Neural cell (in vitro differentiated cells): ENCODE data around the gene ABCC11. TPM values are rescaled to one million over a fixed set of nuclear protein-coding genes. Genes with fewer than 3 reads are reported as not detected.

ENCODE experiments used
- H2AFZ ChIP-seq: fragments of 200-600, 300-800 bp; sonication (generic), shearing (Covaris generic); 2 replicates; pipeline ENCODE4 v1.6.0; 2014; ENCODE audit warnings: low read depth, mild to moderate bottlenecking, antibody characterized with exemption, low read length, moderate library complexity
- H3F3A ChIP-seq: fragments of 200-600 bp; shearing (Covaris generic); 2 replicates; pipeline ENCODE4 v1.6.1; 2016; ENCODE audit warnings: mild to moderate bottlenecking, moderate library complexity, mixed read lengths, antibody characterized with exemption, low read length; ENCODE audit not compliant: insufficient read depth, poor library complexity, severe bottlenecking
- H3K27ac ChIP-seq: fragments of 200-600, 300-800 bp; sonication (generic), shearing (Covaris generic); 2 replicates; pipeline ENCODE4 v1.5.1; 2014; ENCODE audit warnings: mild to moderate bottlenecking, low read length, moderate library complexity
- H3K27me3 ChIP-seq: fragments of 300-800, 200-600 bp; sonication (generic), shearing (Covaris generic); 2 replicates; pipeline ENCODE4 v1.6.0; 2014; ENCODE audit warnings: mild to moderate bottlenecking, low read depth, low read length, moderate library complexity; ENCODE audit not compliant: insufficient read depth
- H3K36me3 ChIP-seq: fragments of 300-800, 200-600 bp; sonication (generic), shearing (Covaris generic); 2 replicates; pipeline ENCODE4 v1.5.1; 2014; ENCODE audit warnings: mild to moderate bottlenecking, antibody characterized with exemption, low read length, moderate library complexity; ENCODE audit not compliant: insufficient read depth
- H3K4me2 ChIP-seq: fragments of 300-800, 200-600 bp; sonication (generic), shearing (Covaris generic); 2 replicates; pipeline ENCODE4 v1.6.0; 2014; ENCODE audit warnings: mild to moderate bottlenecking, low read length
- H3K4me3 ChIP-seq: fragments of 300-800, 200-600 bp; sonication (generic), shearing (Covaris generic); 2 replicates; pipeline ENCODE4 v1.5.1; 2014; ENCODE audit warnings: mild to moderate bottlenecking, low read length, moderate library complexity
- H3K79me2 ChIP-seq: fragments of 200-600 bp; shearing (Covaris generic); replicated peaks from 2 replicates; pipeline ENCODE4 v1.6.0; 2014; ENCODE audit warnings: mild to moderate bottlenecking, low read length, moderate library complexity; ENCODE audit not compliant: insufficient read depth
- H3K9ac ChIP-seq: fragments of 300-800, 200-600 bp; sonication (generic), shearing (Covaris generic); 2 replicates; pipeline ENCODE4 v1.6.1; 2016; ENCODE audit warnings: mild to moderate bottlenecking, low read length, mixed read lengths
- H3K9me2 ChIP-seq: fragments of 200-600 bp; shearing (Covaris generic); 2 replicates; pipeline ENCODE4 v1.6.1; 2016; ENCODE audit warnings: mild to moderate bottlenecking, low read length, mixed read lengths; ENCODE audit not compliant: insufficient read depth
- H3K9me3 ChIP-seq: fragments of 200-600, 300-800 bp; sonication (generic), shearing (Covaris generic); 2 replicates; pipeline ENCODE4 v1.6.1; 2016; ENCODE audit warnings: mild to moderate bottlenecking, mixed run types, low read length, moderate library complexity, mixed read lengths
- H4K20me1 ChIP-seq: fragments of 200-600 bp; shearing (Covaris generic); 2 replicates; pipeline ENCODE4 v1.6.1; 2016; ENCODE audit warnings: mild to moderate bottlenecking, mixed run types; ENCODE audit not compliant: insufficient read depth
- EP300 ChIP-seq: fragments of 450-650 bp; conservative IDR thresholded peaks from 2 replicates; pipeline ENCODE4 v1.6.1; 2014; ENCODE audit warnings: antibody characterized with exemption, mild to moderate bottlenecking, moderate library complexity; ENCODE audit not compliant: poor library complexity, severe bottlenecking
- EZH2 ChIP-seq: fragments of 200-600, 300-800 bp; shearing (Covaris generic), sonication (generic); IDR thresholded peaks from 2 replicates; pipeline ENCODE4 v1.6.1; 2014; ENCODE audit warnings: antibody characterized with exemption, low read length, borderline replicate concordance, mild to moderate bottlenecking; ENCODE audit not compliant: insufficient read depth, poor library complexity, severe bottlenecking
- MXI1 ChIP-seq: fragments of 450-650 bp; conservative IDR thresholded peaks from 2 replicates; pipeline ENCODE4 v1.6.1; 2014; ENCODE audit warnings: antibody characterized with exemption, mild to moderate bottlenecking; ENCODE audit not compliant: poor library complexity, severe bottlenecking
- POLR2AphosphoS5 ChIP-seq: IDR thresholded peaks from 2 replicates; pipeline ENCODE4 v1.6.1; 2012
- RAD21 ChIP-seq: fragments of 450-650 bp; conservative IDR thresholded peaks from 2 replicates; pipeline ENCODE4 v1.6.1; 2014; ENCODE audit warnings: antibody characterized with exemption, mild to moderate bottlenecking, moderate library complexity
- SMC3 ChIP-seq: fragments of 450-650 bp; conservative IDR thresholded peaks from 2 replicates; pipeline ENCODE4 v1.6.1; 2014; ENCODE audit warnings: antibody characterized with exemption, mild to moderate bottlenecking, moderate library complexity; ENCODE audit not compliant: poor library complexity
- TAF1 ChIP-seq: IDR thresholded peaks from 2 replicates; pipeline ENCODE4 v1.6.1; 2012; ENCODE audit warnings: low read depth
- polyA plus RNA-seq: library from polyadenylated mRNA; depleted of rRNA; stranded (reverse); fragments of >200 nt; gene quantifications from 2 replicates; pipeline ENCODE4 v1.2.3, GENCODE V29; 2014
- TF ChIP-seq, protein P1 (sequence below): fragments of 450-650 bp; IDR thresholded peaks from 2 replicates; pipeline ENCODE4 v1.5.1; 2014; ENCODE audit warnings: antibody characterized with exemption, mild to moderate bottlenecking, moderate library complexity; ENCODE audit not compliant: poor library complexity, severe bottlenecking
- TF ChIP-seq, protein P2 (sequence below): IDR thresholded peaks from 2 replicates; pipeline ENCODE4 v1.6.1; 2012; ENCODE audit warnings: borderline replicate concordance

ABCC11 gene
- polyA plus RNA-seq, 1 donor from 2014 or later, result 0.14 TPM

DNA sequence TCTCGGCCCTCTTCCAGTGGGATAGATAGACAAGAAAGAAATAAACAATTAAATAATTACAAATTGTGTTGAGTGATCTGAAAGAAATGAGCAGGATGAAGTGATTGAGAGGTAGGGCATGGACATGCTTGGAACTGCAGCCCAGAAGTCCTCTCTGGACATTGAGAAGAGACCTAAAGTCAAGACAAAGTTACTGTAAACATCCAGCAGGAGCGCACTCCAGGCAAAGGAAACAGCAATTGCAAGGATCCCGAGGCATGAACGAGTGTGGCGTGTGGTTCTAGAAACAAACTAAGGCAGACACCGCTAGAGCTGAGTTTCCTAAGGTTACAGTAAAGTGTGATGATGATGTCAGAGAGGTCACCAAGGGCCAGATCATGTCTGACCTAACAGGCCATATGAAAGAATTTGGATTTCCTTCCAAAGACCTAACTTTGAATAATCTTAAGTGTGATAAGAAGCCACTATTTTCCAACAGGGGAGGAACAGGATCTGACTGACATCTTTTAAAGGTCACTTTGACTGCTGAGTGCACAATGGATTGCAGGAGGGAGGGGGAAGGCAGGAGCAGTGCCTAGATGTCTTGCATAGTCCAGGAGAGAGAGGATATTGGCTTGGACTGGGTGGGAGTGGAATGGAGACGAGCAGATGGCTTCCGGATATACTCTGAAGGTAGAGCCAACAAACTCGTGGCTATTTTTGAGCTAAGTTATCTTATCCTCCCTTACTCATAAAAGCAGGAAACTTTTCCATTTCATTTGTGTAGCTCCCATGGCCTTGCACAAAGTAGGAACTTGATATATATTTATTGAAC is 110.6 kb downstream of the ABCC11 start:
- Histone ChIP-seq H3K27me3 (no peaks in the 10 kb centered on the region), H3K4me2 (no peak overlapping the region), H3K4me3 (no peak overlapping the region), H3K79me2 (no peaks in the 10 kb centered on the region), H3K9me3 (no peaks in the 10 kb centered on the region), H3F3A (no peaks in the 10 kb centered on the region), H4K20me1 (no peaks in the 10 kb centered on the region), H3K9me2 (no peaks in the 10 kb centered on the region), H2AFZ (no peak overlapping the region), H3K36me3 (no peaks in the 10 kb centered on the region), H3K9ac (no peak overlapping the region), H3K27ac (no peak overlapping the region)
- TF ChIP-seq, protein P1, sequence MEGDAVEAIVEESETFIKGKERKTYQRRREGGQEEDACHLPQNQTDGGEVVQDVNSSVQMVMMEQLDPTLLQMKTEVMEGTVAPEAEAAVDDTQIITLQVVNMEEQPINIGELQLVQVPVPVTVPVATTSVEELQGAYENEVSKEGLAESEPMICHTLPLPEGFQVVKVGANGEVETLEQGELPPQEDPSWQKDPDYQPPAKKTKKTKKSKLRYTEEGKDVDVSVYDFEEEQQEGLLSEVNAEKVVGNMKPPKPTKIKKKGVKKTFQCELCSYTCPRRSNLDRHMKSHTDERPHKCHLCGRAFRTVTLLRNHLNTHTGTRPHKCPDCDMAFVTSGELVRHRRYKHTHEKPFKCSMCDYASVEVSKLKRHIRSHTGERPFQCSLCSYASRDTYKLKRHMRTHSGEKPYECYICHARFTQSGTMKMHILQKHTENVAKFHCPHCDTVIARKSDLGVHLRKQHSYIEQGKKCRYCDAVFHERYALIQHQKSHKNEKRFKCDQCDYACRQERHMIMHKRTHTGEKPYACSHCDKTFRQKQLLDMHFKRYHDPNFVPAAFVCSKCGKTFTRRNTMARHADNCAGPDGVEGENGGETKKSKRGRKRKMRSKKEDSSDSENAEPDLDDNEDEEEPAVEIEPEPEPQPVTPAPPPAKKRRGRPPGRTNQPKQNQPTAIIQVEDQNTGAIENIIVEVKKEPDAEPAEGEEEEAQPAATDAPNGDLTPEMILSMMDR, result no peak
- no peak for TF ChIP-seq EP300
- TF ChIP-seq, protein P2, sequence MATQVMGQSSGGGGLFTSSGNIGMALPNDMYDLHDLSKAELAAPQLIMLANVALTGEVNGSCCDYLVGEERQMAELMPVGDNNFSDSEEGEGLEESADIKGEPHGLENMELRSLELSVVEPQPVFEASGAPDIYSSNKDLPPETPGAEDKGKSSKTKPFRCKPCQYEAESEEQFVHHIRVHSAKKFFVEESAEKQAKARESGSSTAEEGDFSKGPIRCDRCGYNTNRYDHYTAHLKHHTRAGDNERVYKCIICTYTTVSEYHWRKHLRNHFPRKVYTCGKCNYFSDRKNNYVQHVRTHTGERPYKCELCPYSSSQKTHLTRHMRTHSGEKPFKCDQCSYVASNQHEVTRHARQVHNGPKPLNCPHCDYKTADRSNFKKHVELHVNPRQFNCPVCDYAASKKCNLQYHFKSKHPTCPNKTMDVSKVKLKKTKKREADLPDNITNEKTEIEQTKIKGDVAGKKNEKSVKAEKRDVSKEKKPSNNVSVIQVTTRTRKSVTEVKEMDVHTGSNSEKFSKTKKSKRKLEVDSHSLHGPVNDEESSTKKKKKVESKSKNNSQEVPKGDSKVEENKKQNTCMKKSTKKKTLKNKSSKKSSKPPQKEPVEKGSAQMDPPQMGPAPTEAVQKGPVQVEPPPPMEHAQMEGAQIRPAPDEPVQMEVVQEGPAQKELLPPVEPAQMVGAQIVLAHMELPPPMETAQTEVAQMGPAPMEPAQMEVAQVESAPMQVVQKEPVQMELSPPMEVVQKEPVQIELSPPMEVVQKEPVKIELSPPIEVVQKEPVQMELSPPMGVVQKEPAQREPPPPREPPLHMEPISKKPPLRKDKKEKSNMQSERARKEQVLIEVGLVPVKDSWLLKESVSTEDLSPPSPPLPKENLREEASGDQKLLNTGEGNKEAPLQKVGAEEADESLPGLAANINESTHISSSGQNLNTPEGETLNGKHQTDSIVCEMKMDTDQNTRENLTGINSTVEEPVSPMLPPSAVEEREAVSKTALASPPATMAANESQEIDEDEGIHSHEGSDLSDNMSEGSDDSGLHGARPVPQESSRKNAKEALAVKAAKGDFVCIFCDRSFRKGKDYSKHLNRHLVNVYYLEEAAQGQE, result no peak
- TF ChIP-seq MXI1, result no peak
- TF ChIP-seq TAF1, result no peak
- no peak for TF ChIP-seq POLR2AphosphoS5
- no peak for TF ChIP-seq EZH2
- TF ChIP-seq RAD21, result no peak
- TF ChIP-seq SMC3, result no peak

DNA sequence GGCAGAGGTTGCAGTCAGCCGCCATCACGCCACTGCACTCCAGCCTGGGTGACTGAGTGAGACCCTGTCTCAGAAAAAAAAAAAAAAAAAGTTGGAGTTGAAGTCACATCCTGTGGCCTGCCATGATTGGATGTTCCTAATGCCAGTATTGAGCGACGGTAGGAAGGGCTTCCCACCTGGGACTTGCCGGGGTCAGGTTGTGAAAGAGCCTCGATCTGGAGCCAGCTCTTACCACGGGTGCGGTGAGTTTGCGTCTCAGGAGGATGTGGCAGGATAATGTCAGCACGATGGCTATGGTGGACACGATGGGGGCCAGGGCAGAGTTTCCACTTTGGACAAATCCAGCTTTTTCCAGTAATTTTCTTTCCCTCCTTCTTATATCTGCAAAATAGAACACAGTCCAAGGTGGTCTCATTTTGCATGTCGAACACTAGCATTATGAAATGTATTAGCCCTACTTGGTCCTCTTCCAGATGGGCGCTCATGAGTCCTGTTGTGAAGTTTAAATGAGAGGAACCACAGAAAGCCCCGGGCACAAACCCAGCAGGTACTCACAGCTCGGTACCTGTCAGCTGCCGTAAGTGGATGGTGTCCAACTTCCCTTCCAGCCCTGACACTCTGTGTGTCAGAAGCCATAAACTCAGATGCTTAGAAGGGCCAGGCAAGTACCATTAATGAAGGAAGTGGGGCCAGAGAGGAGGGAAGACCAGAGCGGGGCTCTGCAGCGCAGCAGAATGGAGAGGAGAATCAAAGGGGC is 113.7 kb downstream of the ABCC11 start:
- no peaks in the 10 kb centered on the region for H3K9me2 ChIP-seq
- H3K4me3 ChIP-seq, result no peak overlapping the region
- no peaks in the 10 kb centered on the region for H3K36me3 ChIP-seq
- TF ChIP-seq, protein P1, result no peak
- TF ChIP-seq POLR2AphosphoS5, result no peak
- TF ChIP-seq EZH2, result no peak
- no peak for TF ChIP-seq SMC3
- TF ChIP-seq TAF1, result no peak
- no peak for TF ChIP-seq MXI1
- TF ChIP-seq RAD21, result no peak
- TF ChIP-seq EP300, result no peak
- H3F3A ChIP-seq, result no peaks in the 10 kb centered on the region
- H3K9me3 ChIP-seq, result no peaks in the 10 kb centered on the region
- no peak overlapping the region for H3K27ac ChIP-seq
- no peak overlapping the region for H2AFZ ChIP-seq
- H3K4me2 ChIP-seq, result no peak overlapping the region
- no peaks in the 10 kb centered on the region for H4K20me1 ChIP-seq
- no peaks in the 10 kb centered on the region for H3K27me3 ChIP-seq
- H3K9ac ChIP-seq, result no peak overlapping the region
- no peaks in the 10 kb centered on the region for H3K79me2 ChIP-seq
